ENCODE results near the gene MUL1. TPM values are rescaled to one million over a fixed set of nuclear protein-coding genes. Genes with fewer than 3 reads are reported as not detected.

MUL1 gene
- total RNA-seq, 1 donor from 2014 or later: 30.1 TPM

GRCh38 chr1:20533635-20534034 lies 25.7 kb upstream of the MUL1 start:
- TF ChIP-seq CTCF (IDR thresholded peaks at IDR 0.05; ENCODE audit: insufficient read depth, low read depth, low read length) (no peak), EZH2 (IDR thresholded peaks at IDR 0.05; ENCODE audit: insufficient read depth, low read length) (no peak)
- H3K27ac Mint-ChIP-seq (ENCODE audit: unreplicated experiment): no peak overlapping the region
- no peaks in the 10 kb centered on the region for H3K4me1 ChIP-seq (ENCODE audit: insufficient read depth, low read length)
- no peak overlapping the region for H3K9ac ChIP-seq (ENCODE audit: low read length)
- H3K36me3 ChIP-seq (ENCODE audit: insufficient read depth, low read length): no peaks in the 10 kb centered on the region
- H3K4me3 Mint-ChIP-seq (ENCODE audit: unreplicated experiment): no peak overlapping the region
- H3K9me3 Mint-ChIP-seq (ENCODE audit: unreplicated experiment): peaks cover 2% of the 10 kb centered on the region
- H4K20me1 ChIP-seq (ENCODE audit: insufficient read depth, low read length): no peaks in the 10 kb centered on the region
- H3K4me3 ChIP-seq (ENCODE audit: insufficient read depth, low read depth, low read length): no peak overlapping the region
- H3K27me3 Mint-ChIP-seq (ENCODE audit: low read depth, unreplicated experiment): peaks cover 80% of the 10 kb centered on the region
- H3K4me2 ChIP-seq (ENCODE audit: low read length): no peak overlapping the region
- H3K36me3 Mint-ChIP-seq (ENCODE audit: low read depth, unreplicated experiment): no peaks in the 10 kb centered on the region
- H2AFZ ChIP-seq (ENCODE audit: low read depth, low read length): no peak overlapping the region
- H3K79me2 ChIP-seq (ENCODE audit: insufficient read depth, low read length): no peaks in the 10 kb centered on the region
- FAIRE-seq: no peak
- H3K27me3 ChIP-seq (ENCODE audit: insufficient read depth, low read length): peaks cover 48% of the 10 kb centered on the region
- H3K4me1 Mint-ChIP-seq (ENCODE audit: low read depth, unreplicated experiment): no peaks in the 10 kb centered on the region
- no peak overlapping the region for H3K27ac ChIP-seq (ENCODE audit: low read depth, low read length)
- DNase-seq (ENCODE audit: low read depth): no peak
- peaks cover 5% of the 10 kb centered on the region for H3K9me3 ChIP-seq (ENCODE audit: insufficient read depth, low read depth, low read length)

DNA sequence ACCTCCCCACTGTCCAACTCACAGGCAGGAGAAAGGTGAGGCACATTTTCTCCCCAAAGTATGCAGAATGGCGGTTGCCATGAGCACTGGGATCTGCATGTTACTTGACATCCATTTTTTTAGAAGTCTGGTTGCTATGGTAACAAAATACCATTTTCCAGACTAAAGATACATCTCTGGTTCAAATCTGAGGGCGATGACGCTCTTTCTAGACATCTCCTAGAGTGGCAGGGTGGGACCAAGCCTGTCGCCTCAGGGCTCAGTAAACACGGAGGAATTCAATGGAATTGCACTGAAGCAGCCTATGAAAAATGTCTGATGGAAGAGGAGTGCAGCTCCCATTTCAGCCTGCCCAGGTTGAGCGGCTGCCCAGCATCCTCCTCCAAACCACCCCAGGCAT lies 22.9 kb upstream of the MUL1 start:
- Histone ChIP-seq H2AFZ (ENCODE audit: low read depth, low read length) (no peak overlapping the region), H3K27me3 (ENCODE audit: insufficient read depth, low read length) (peaks cover 50% of the 10 kb centered on the region), H3K4me2 (ENCODE audit: low read length) (no peak overlapping the region), H4K20me1 (ENCODE audit: insufficient read depth, low read length) (no peaks in the 10 kb centered on the region), H3K36me3 (ENCODE audit: insufficient read depth, low read length) (no peaks in the 10 kb centered on the region), H3K9me3 (ENCODE audit: insufficient read depth, low read depth, low read length) (peaks cover 5% of the 10 kb centered on the region), H3K4me1 (ENCODE audit: insufficient read depth, low read length) (no peaks in the 10 kb centered on the region), H3K9ac (ENCODE audit: low read length) (no peak overlapping the region), H3K27ac (ENCODE audit: low read depth, low read length) (no peak overlapping the region), H3K79me2 (ENCODE audit: insufficient read depth, low read length) (no peaks in the 10 kb centered on the region), H3K4me3 (ENCODE audit: insufficient read depth, low read depth, low read length) (no peak overlapping the region)
- H3K27me3 Mint-ChIP-seq (ENCODE audit: low read depth, unreplicated experiment): peaks cover 84% of the 10 kb centered on the region
- TF ChIP-seq CTCF (IDR thresholded peaks at IDR 0.05; ENCODE audit: insufficient read depth, low read depth, low read length) (no peak), EZH2 (IDR thresholded peaks at IDR 0.05; ENCODE audit: insufficient read depth, low read length) (no peak)
- FAIRE-seq: no peak
- H3K9me3 Mint-ChIP-seq (ENCODE audit: unreplicated experiment): peaks cover 2% of the 10 kb centered on the region
- no peak overlapping the region for H3K27ac Mint-ChIP-seq (ENCODE audit: unreplicated experiment)
- H3K4me3 Mint-ChIP-seq (ENCODE audit: unreplicated experiment): no peak overlapping the region
- no peak for DNase-seq (ENCODE audit: low read depth)
- H3K4me1 Mint-ChIP-seq (ENCODE audit: low read depth, unreplicated experiment): no peaks in the 10 kb centered on the region
- H3K36me3 Mint-ChIP-seq (ENCODE audit: low read depth, unreplicated experiment): no peaks in the 10 kb centered on the region

DNA sequence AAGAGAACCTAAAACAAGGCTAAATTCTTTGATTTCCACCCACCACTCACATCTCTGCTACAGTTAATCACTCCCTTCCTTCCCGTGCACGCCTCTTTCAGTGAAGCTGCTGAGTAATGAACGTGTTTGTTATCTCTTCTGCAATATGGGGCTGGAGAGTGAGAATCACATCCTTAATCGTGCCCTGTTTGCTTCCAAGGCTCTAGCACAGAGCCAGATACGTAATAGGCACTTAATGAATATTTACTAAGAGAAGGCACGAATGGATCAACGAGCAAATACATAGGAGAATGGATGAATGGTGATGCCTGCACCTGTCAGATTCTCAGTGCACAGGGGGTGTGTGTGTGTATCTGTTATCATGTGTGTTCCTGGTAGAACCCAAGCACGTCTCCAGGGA lies 22.4 kb upstream of the MUL1 start:
- Mint-ChIP-seq H3K27me3 (ENCODE audit: low read depth, unreplicated experiment) (peaks cover 80% of the 10 kb centered on the region), H3K4me3 (ENCODE audit: unreplicated experiment) (no peak overlapping the region), H3K36me3 (ENCODE audit: low read depth, unreplicated experiment) (no peaks in the 10 kb centered on the region), H3K9me3 (ENCODE audit: unreplicated experiment) (peaks cover 2% of the 10 kb centered on the region), H3K4me1 (ENCODE audit: low read depth, unreplicated experiment) (no peaks in the 10 kb centered on the region), H3K27ac (ENCODE audit: unreplicated experiment) (no peak overlapping the region)
- no peaks in the 10 kb centered on the region for H3K4me1 ChIP-seq (ENCODE audit: insufficient read depth, low read length)
- H4K20me1 ChIP-seq (ENCODE audit: insufficient read depth, low read length): no peaks in the 10 kb centered on the region
- peaks cover 5% of the 10 kb centered on the region for H3K9me3 ChIP-seq (ENCODE audit: insufficient read depth, low read depth, low read length)
- no peaks in the 10 kb centered on the region for H3K36me3 ChIP-seq (ENCODE audit: insufficient read depth, low read length)
- no peak overlapping the region for H3K9ac ChIP-seq (ENCODE audit: low read length)
- no peak for TF ChIP-seq CTCF (IDR thresholded peaks at IDR 0.05; ENCODE audit: insufficient read depth, low read depth, low read length)
- no peak for TF ChIP-seq EZH2 (IDR thresholded peaks at IDR 0.05; ENCODE audit: insufficient read depth, low read length)
- no peak overlapping the region for H3K27ac ChIP-seq (ENCODE audit: low read depth, low read length)
- no peak overlapping the region for H3K4me2 ChIP-seq (ENCODE audit: low read length)
- DNase-seq (ENCODE audit: low read depth) (no peak), FAIRE-seq (no peak)
- H3K79me2 ChIP-seq (ENCODE audit: insufficient read depth, low read length): no peaks in the 10 kb centered on the region
- peaks cover 50% of the 10 kb centered on the region for H3K27me3 ChIP-seq (ENCODE audit: insufficient read depth, low read length)
- no peak overlapping the region for H2AFZ ChIP-seq (ENCODE audit: low read depth, low read length)
- no peak overlapping the region for H3K4me3 ChIP-seq (ENCODE audit: insufficient read depth, low read depth, low read length)

Measured in astrocyte (in vitro differentiated cells and primary cell).